GM19351 (cell line): ENCODE results near the gene AHNAK2.
"Not testable (repeated sequence)": the region's sequence is repeated elsewhere in the genome, so short reads cannot be mapped to it uniquely, and the experiment has no call there.

Experiments used
- ATAC-seq: cut with Tn5 transposase; IDR thresholded peaks from one replicate; pipeline ENCODE4 v1.9.1; 2021; ENCODE audit warnings: mild to moderate bottlenecking, moderate library complexity; ENCODE audit not compliant: unreplicated experiment

Gene AHNAK2

GRCh38 chr14:104928391-104929133 is 49.6 kb downstream of the AHNAK2 start:
- ATAC-seq, result no peak

GRCh38 chr14:104927901-104928300 is 50.3 kb downstream of the AHNAK2 start:
- no peak for ATAC-seq

- ATAC-seq, result no peak
Measured at GRCh38 chr14:104927432-104927816, 50.8 kb downstream of the AHNAK2 start.

- ATAC-seq, result peak; percentile 89
Measured at GRCh38 chr14:104926619-104927431, 51.3 kb downstream of the AHNAK2 start.

GRCh38 chr14:104925855-104926609 is 52.1 kb downstream of the AHNAK2 start:
- no peak for ATAC-seq

- ATAC-seq, result no peak
Measured at GRCh38 chr14:104925214-104925854, 52.8 kb downstream of the AHNAK2 start.

- ATAC-seq, result no peak
Measured at GRCh38 chr14:104924421-104925213, 53.6 kb downstream of the AHNAK2 start, which contains the start of gene PLD4. PLD4 (plus strand) TSS chr14:104924879; CDS start chr14:104927141, 2,262 bp downstream.

- ATAC-seq, result no peak
Measured at GRCh38 chr14:104923640-104924420, 54.3 kb downstream of the AHNAK2 start.

- ATAC-seq, result no peak
Measured at GRCh38 chr14:104919993-104920315, 58.2 kb downstream of the AHNAK2 start.

- not testable (repeated sequence) for ATAC-seq
Measured at GRCh38 chr14:104919152-104919992, 58.8 kb downstream of the AHNAK2 start.

- no peak for ATAC-seq
Measured at GRCh38 chr14:104917993-104918392, 60.2 kb downstream of the AHNAK2 start.

GRCh38 chr14:104917116-104917515 is 61.1 kb downstream of the AHNAK2 start:
- ATAC-seq, result no peak

- ATAC-seq, result no peak
Measured at GRCh38 chr14:104913435-104913834, 64.7 kb downstream of the AHNAK2 start.

- ATAC-seq, result no peak
Measured at GRCh38 chr14:104912053-104912452, 66.1 kb downstream of the AHNAK2 start.

GRCh38 chr14:104908303-104908702 is 69.9 kb downstream of the AHNAK2 start:
- ATAC-seq, result no peak

GRCh38 chr14:104905579-104905933 is 72.6 kb downstream of the AHNAK2 start:
- ATAC-seq, result not testable (repeated sequence)

GRCh38 chr14:104904650-104905578 is 73.3 kb downstream of the AHNAK2 start:
- not testable (repeated sequence) for ATAC-seq
